HEK293T (cell line): ENCODE results near the gene CEP68.

Source experiments
- ARNT ChIP-seq: fragments of 450-650 bp; IDR thresholded peaks from 2 replicates; pipeline ENCODE4 v1.6.1; 2017; ENCODE audit warnings: mild to moderate bottlenecking
- BHLHE40 ChIP-seq: fragments of 450-650 bp; IDR thresholded peaks from 2 replicates; pipeline ENCODE4 v1.6.1; 2016; ENCODE audit warnings: mild to moderate bottlenecking, moderate library complexity, borderline replicate concordance
- ELF4 ChIP-seq: fragments of 450-650 bp; IDR thresholded peaks from 2 replicates; pipeline ENCODE4 v1.6.1; 2017; ENCODE audit warnings: antibody characterized with exemption
- FOXK2 ChIP-seq: fragments of 450-650 bp; IDR thresholded peaks from 2 replicates; pipeline ENCODE4 v1.6.1; 2016; ENCODE audit warnings: mild to moderate bottlenecking
- FOXM1 ChIP-seq: fragments of 450-650 bp; IDR thresholded peaks from 2 replicates; pipeline ENCODE4 v1.6.1; 2017; ENCODE audit warnings: mild to moderate bottlenecking, borderline replicate concordance
- NFRKB ChIP-seq: fragments of 450-650 bp; IDR thresholded peaks from 2 replicates; pipeline ENCODE4 v1.6.1; 2016; ENCODE audit warnings: mild to moderate bottlenecking, moderate library complexity
- SP1 ChIP-seq: fragments of 450-650 bp; IDR thresholded peaks from 2 replicates; pipeline ENCODE4 v1.6.1; 2017
- SUZ12 ChIP-seq: fragments of 450-650 bp; IDR thresholded peaks from 2 replicates; pipeline ENCODE4 v1.6.1; 2016; ENCODE audit warnings: mild to moderate bottlenecking
- ZNF384 ChIP-seq: fragments of 450-650 bp; IDR thresholded peaks from 2 replicates; pipeline ENCODE4 v1.6.1; 2016

- TF ChIP-seq BHLHE40 (no peak), FOXM1 (no peak), ELF4 (no peak), NFRKB (no peak), SP1 (no peak), ARNT (no peak), FOXK2 (no peak), ZNF384 (no peak), SUZ12 (no peak)
These were observed 19.6 kb downstream of the CEP68 start for GRCh38 chr2:65075605-65076344.
